Measurements from ENCODE around the gene FAM136A. TPM values are rescaled to one million over a fixed set of nuclear protein-coding genes. Genes with fewer than 3 reads are reported as not detected.

Gene FAM136A
- total RNA-seq, 4 donors from 2014 or later = 10.7 to 45.1 (median 31.0) TPM

DNA sequence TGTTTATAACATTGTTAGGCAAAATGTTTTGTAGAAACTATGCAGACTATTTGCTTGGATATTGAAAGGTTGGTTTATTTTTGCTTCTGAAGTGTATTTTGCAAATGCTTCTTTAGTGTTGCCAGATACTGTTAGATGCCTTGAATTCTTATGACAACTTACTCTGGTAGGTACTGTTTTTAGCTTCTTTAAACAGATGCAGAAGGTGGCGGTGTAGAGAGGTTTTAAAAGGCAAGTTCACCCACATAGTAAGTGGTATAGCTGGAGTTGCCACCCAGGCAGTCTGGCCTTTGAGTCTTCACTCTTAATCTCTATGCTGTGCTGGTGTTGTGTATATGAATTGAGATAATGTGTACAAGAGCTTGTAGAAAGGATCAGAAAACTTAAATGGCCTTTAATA, 40.4 kb downstream of the FAM136A start:
- Histone ChIP-seq H3K4me1 (peaks cover 0 to 39% (median 16%) of the 10 kb centered on the region in 4 donors), H3K9me3 (no peaks in the 10 kb centered on the region), H3K27me3 (no peaks in the 10 kb centered on the region), H3K27ac (peak overlapping the region in 1 of 4 donors; percentile 62), H3K4me3 (no peak overlapping the region), H3K36me3 (peaks cover 0 to 8% (median 4%) of the 10 kb centered on the region in 4 donors)
- no peak for TF ChIP-seq EP300 (IDR thresholded peaks at IDR 0.05; ENCODE audit: low read depth)
- TF ChIP-seq, protein P1, sequence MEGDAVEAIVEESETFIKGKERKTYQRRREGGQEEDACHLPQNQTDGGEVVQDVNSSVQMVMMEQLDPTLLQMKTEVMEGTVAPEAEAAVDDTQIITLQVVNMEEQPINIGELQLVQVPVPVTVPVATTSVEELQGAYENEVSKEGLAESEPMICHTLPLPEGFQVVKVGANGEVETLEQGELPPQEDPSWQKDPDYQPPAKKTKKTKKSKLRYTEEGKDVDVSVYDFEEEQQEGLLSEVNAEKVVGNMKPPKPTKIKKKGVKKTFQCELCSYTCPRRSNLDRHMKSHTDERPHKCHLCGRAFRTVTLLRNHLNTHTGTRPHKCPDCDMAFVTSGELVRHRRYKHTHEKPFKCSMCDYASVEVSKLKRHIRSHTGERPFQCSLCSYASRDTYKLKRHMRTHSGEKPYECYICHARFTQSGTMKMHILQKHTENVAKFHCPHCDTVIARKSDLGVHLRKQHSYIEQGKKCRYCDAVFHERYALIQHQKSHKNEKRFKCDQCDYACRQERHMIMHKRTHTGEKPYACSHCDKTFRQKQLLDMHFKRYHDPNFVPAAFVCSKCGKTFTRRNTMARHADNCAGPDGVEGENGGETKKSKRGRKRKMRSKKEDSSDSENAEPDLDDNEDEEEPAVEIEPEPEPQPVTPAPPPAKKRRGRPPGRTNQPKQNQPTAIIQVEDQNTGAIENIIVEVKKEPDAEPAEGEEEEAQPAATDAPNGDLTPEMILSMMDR (IDR thresholded peaks at IDR 0.05) = no peak
- no peak for TF ChIP-seq POLR2A (IDR thresholded peaks at IDR 0.05)
- TF ChIP-seq POLR2AphosphoS5 (IDR thresholded peaks at IDR 0.05) = no peak
- in situ Hi-C loops (cut with MboI; ENCODE audit: low pct_ligation_motif_present in 1 of 4, low pct_unique_long_range_greater_than_20kb in 1 of 4, low sequenced_read_pairs in 3 of 4) = no loop called here
- intact Hi-C loops (cut with DNase I; ENCODE audit: low total_unique reads) = no loop called here
- no peak for DNase-seq
- 83% methylated on average over 1 of the region's 1 CpG for WGBS, 2 donors (ENCODE audit: low coverage in 1 of 2)

DNA sequence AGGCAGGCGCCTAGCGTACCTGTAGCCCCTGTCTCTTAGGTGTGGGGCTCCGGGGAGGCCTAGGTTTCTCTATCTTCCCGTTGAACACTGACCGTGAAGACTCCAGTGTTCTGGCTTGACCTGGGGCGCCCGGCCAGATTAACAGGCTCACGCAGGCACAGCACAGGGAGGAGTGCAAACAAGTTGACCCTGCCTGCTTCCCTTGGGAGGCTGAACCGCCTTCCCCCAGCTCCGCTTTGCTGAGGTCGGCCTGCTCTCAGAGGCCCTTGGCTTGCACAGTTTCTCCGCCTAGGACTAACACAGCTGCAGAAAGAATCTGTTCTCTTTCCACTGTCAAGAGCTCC, 43.4 kb downstream of the FAM136A start:
- Histone ChIP-seq H3K27ac (peak overlapping the region; percentile 77 to 95 (median 88)), H3K36me3 (peaks cover 0 to 7% (median 2%) of the 10 kb centered on the region in 4 donors), H3K4me3 (peak overlapping the region; percentile 52 to 95 (median 67)), H3K27me3 (no peaks in the 10 kb centered on the region), H3K9me3 (no peaks in the 10 kb centered on the region), H3K4me1 (peaks cover 0 to 39% (median 16%) of the 10 kb centered on the region in 4 donors)
- 4% methylated on average over 12 of the region's 12 CpGs; no CpG with 5 or more reads in 1 of the 2 donors for WGBS, 2 donors (ENCODE audit: low coverage in 1 of 2)
- intact Hi-C loops (cut with DNase I; ENCODE audit: low total_unique reads) = no loop called here
- in situ Hi-C loops (cut with MboI; ENCODE audit: low pct_ligation_motif_present in 1 of 4, low pct_unique_long_range_greater_than_20kb in 1 of 4, low sequenced_read_pairs in 3 of 4) = no loop called here
- TF ChIP-seq EP300 (IDR thresholded peaks at IDR 0.05; ENCODE audit: low read depth) (no peak), POLR2AphosphoS5 (IDR thresholded peaks at IDR 0.05) (no peak), POLR2A (IDR thresholded peaks at IDR 0.05) (no peak)
- TF ChIP-seq, protein P1 (IDR thresholded peaks at IDR 0.05) = no peak
- peak; percentile 54 for DNase-seq

DNA sequence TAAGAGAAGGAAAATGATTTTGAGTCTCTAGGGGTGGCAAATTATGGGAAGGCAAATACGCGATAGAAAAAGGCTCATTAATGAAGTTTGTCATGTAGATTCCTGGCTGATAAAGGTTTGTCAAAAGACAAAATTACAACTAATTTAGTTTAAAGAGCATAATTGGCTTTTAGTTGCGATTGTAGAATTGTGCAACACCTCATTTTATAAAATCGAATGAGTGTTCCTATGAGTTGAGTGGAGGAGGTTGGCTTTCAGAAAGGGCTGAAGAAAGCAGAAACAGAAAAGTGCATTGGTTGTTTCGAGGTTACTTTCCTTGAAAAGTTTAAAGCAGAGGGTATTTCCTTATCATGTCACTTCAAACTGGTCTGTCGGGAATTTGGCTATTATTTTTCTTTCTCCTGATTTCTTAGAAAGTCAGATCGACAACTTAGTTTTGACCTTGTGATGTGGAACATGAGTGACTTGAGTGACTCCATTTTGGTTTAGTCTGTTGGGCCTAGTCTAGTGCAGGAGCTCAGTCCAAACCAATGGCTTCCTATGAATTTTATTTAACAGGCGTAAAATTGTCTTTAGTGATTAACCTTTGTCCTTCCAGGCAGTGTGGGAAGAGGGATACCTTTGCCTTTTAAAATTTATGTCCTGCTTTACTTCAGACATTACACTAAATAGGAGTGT, 46.1 kb downstream of the FAM136A start:
- in situ Hi-C loops (cut with MboI; ENCODE audit: low pct_ligation_motif_present in 1 of 4, low pct_unique_long_range_greater_than_20kb in 1 of 4, low sequenced_read_pairs in 3 of 4) = no loop called here
- Histone ChIP-seq H3K4me1 (peaks cover 0 to 26% (median 16%) of the 10 kb centered on the region in 4 donors), H3K9me3 (no peaks in the 10 kb centered on the region), H3K36me3 (no peaks in the 10 kb centered on the region), H3K27ac (no peak overlapping the region), H3K27me3 (no peaks in the 10 kb centered on the region), H3K4me3 (no peak overlapping the region)
- no peak for TF ChIP-seq POLR2AphosphoS5 (IDR thresholded peaks at IDR 0.05)
- no peak for TF ChIP-seq EP300 (IDR thresholded peaks at IDR 0.05; ENCODE audit: low read depth)
- no peak for TF ChIP-seq POLR2A (IDR thresholded peaks at IDR 0.05)
- TF ChIP-seq, protein P1 (IDR thresholded peaks at IDR 0.05) = no peak
- no peak for DNase-seq
- WGBS, 2 donors (ENCODE audit: low coverage in 1 of 2) = 90 to 94% methylated on average over 8 of the region's 8 CpGs
- intact Hi-C loops (cut with DNase I; ENCODE audit: low total_unique reads) = no loop called here

DNA sequence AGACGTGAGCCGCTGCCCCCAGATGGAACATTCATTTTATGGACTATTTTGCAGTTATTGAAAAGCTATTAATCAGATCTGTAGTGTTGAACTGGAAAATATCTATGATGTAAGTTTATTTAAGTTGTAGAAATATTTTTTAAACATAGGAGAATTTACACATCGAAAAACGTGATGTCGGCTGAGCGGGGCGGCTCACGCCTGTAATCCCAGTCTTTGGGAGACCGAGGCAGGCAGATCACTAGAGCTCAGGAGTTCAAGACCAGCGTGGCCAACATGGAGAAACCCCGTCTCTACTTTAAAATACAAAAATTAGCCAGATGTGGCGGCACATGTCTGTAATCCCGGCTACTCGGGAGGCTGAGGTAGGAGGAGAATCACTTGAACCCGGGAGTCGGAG, 51.4 kb downstream of the FAM136A start:
- 86 to 89% methylated on average over 8 to 16 of the region's 16 CpGs for WGBS, 2 donors (ENCODE audit: low coverage in 1 of 2)
- in situ Hi-C loops (cut with MboI; ENCODE audit: low pct_ligation_motif_present in 1 of 4, low pct_unique_long_range_greater_than_20kb in 1 of 4, low sequenced_read_pairs in 3 of 4) (no loop called here), intact Hi-C loops (cut with DNase I; ENCODE audit: low total_unique reads) (no loop called here)
- no peak for TF ChIP-seq POLR2AphosphoS5 (IDR thresholded peaks at IDR 0.05)
- TF ChIP-seq, protein P1 (IDR thresholded peaks at IDR 0.05) = no peak
- no peak for TF ChIP-seq POLR2A (IDR thresholded peaks at IDR 0.05)
- TF ChIP-seq EP300 (IDR thresholded peaks at IDR 0.05; ENCODE audit: low read depth) = no peak
- no peak for DNase-seq
- Histone ChIP-seq H3K27ac (no peak overlapping the region), H3K9me3 (no peaks in the 10 kb centered on the region), H3K27me3 (no peaks in the 10 kb centered on the region), H3K4me3 (no peak overlapping the region), H3K36me3 (no peaks in the 10 kb centered on the region), H3K4me1 (peaks cover 6 to 24% (median 13%) of the 10 kb centered on the region in 4 donors)

All from transverse colon (tissue), 4 donors.